ENCODE measurements around the gene STK17B. TPM values are rescaled to one million over a fixed set of nuclear protein-coding genes. Genes with fewer than 3 reads are reported as not detected.

STK17B gene
- total RNA-seq, 2 donors from 2014 or later = 7.9 to 16.9 TPM

- H3K27me3 ChIP-seq = no peaks in the 10 kb centered on the region
These were observed 34.1 kb downstream of the STK17B start for GRCh38 chr2:196137271-196137670.

DNA sequence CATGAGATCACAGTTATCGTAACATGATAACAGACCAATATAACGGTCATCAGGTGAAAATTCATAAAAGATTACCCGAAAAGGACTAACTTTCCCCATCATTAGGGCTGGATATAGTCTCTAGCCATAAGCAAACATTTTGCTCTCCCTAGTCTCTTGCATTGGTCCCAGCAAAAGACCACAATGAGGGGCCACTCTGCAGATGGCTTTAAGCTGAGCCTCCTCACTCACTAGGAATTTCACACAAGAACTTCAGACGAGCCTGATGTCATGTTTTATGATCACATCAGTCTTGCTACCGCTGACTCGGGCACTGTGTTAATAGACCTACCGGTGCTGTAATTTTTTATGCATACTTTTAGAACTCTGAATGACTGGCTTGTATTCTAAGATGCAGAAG lies 35.2 kb downstream of the STK17B start:
- peaks cover 0 to 24% (median 0%) of the 10 kb centered on the region in 3 donors for H3K9me3 ChIP-seq
- no peak overlapping the region for H3K4me3 ChIP-seq
- TF ChIP-seq, protein P1, sequence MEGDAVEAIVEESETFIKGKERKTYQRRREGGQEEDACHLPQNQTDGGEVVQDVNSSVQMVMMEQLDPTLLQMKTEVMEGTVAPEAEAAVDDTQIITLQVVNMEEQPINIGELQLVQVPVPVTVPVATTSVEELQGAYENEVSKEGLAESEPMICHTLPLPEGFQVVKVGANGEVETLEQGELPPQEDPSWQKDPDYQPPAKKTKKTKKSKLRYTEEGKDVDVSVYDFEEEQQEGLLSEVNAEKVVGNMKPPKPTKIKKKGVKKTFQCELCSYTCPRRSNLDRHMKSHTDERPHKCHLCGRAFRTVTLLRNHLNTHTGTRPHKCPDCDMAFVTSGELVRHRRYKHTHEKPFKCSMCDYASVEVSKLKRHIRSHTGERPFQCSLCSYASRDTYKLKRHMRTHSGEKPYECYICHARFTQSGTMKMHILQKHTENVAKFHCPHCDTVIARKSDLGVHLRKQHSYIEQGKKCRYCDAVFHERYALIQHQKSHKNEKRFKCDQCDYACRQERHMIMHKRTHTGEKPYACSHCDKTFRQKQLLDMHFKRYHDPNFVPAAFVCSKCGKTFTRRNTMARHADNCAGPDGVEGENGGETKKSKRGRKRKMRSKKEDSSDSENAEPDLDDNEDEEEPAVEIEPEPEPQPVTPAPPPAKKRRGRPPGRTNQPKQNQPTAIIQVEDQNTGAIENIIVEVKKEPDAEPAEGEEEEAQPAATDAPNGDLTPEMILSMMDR (IDR thresholded peaks at IDR 0.05) = no peak
- no peak for TF ChIP-seq POLR2A (IDR thresholded peaks at IDR 0.05)
- intact Hi-C loops (cut with DNase I) = no loop called here
- ATAC-seq (no peak), DNase-seq (no peak)
- H3K36me3 ChIP-seq (replicated peaks in 1 of 2; ENCODE audit: insufficient read depth in 1 of 2, low read depth in 2 of 2) = peaks cover 4 to 30% of the 10 kb centered on the region in 2 donors
- WGBS, 2 donors = 90 to 92% methylated on average over 7 of the region's 7 CpGs
- no peak overlapping the region for H3K27ac ChIP-seq
- H3K4me1 ChIP-seq = no peaks in the 10 kb centered on the region
- no peaks in the 10 kb centered on the region for H3K27me3 ChIP-seq

More at GRCh38 chr2:196137271-196137670, 34.1 kb downstream of the STK17B start:
- TF ChIP-seq POLR2A (IDR thresholded peaks at IDR 0.05) = no peak
- TF ChIP-seq, protein P1 (IDR thresholded peaks at IDR 0.05) = no peak
- Histone ChIP-seq H3K4me3 (no peak overlapping the region), H3K27ac (no peak overlapping the region), H3K36me3 (replicated peaks in 1 of 2; ENCODE audit: insufficient read depth in 1 of 2, low read depth in 2 of 2) (peaks cover 4 to 30% of the 10 kb centered on the region in 2 donors), H3K4me1 (no peaks in the 10 kb centered on the region), H3K9me3 (peaks cover 0 to 13% (median 0%) of the 10 kb centered on the region in 3 donors)
- WGBS, 2 donors = 96% methylated on average over 2 of the region's 2 CpGs
- intact Hi-C loops (cut with DNase I) = no loop called here
- no peak for ATAC-seq
- DNase-seq = no peak

- Histone ChIP-seq H3K27ac (no peak overlapping the region), H3K27me3 (no peaks in the 10 kb centered on the region), H3K9me3 (peaks cover 0 to 44% (median 0%) of the 10 kb centered on the region in 3 donors), H3K4me1 (no peaks in the 10 kb centered on the region), H3K36me3 (replicated peaks in 1 of 2; ENCODE audit: insufficient read depth in 1 of 2, low read depth in 2 of 2) (peaks cover 0 to 7% of the 10 kb centered on the region in 2 donors), H3K4me3 (no peak overlapping the region)
- intact Hi-C loops (cut with DNase I) = no loop called here
- DNase-seq (peak in 1 of 4 donors; percentile 20), ATAC-seq (no peak)
- TF ChIP-seq POLR2A (IDR thresholded peaks at IDR 0.05) = no peak
- TF ChIP-seq, protein P1 (IDR thresholded peaks at IDR 0.05) = no peak
- WGBS, 2 donors = 83 to 87% methylated on average over 5 of the region's 5 CpGs
These were observed 39.1 kb downstream of the STK17B start for GRCh38 chr2:196131949-196132925.

DNA sequence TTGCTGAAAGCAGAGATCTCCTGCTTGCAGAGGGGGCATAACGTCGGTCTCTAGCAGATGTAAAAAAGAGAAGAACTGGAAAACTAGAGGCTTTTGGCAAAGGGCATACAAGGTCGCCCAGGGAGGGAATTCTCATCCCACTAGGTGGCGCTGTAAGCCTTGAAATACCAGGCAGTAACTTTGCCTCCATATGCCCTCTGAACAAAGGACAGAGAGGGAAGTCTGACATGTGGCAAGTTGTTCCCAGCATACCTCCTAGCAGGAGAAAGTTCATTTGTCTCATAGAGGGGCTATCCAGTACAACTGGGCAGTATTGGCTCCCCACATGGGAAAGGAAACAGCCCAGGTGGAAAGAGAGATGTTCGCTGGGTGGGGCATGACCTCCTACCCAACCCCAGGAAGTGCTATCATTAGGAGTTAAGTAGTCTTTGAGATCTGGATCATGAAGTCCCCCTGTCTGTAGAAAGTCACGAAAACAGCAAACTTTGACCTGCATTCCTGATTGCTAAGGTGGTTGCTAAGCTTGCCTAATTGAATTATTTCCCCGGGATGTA lies 39.9 kb downstream of the STK17B start:
- Histone ChIP-seq H3K27me3 (no peaks in the 10 kb centered on the region), H3K4me1 (no peaks in the 10 kb centered on the region), H3K27ac (no peak overlapping the region), H3K9me3 (peaks cover 0 to 44% (median 0%) of the 10 kb centered on the region in 3 donors), H3K4me3 (no peak overlapping the region), H3K36me3 (replicated peaks in 1 of 2; ENCODE audit: insufficient read depth in 1 of 2, low read depth in 2 of 2) (peaks cover 0 to 4% of the 10 kb centered on the region in 2 donors)
- no peak for TF ChIP-seq POLR2A (IDR thresholded peaks at IDR 0.05)
- TF ChIP-seq, protein P1 (IDR thresholded peaks at IDR 0.05) = peak in 1 of 7 experiments; percentile 32
- 68 to 70% methylated on average over 7 of the region's 7 CpGs for WGBS, 2 donors
- no peak for ATAC-seq
- intact Hi-C loops (cut with DNase I) = no loop called here
- peak in 1 of 4 donors; percentile 59 for DNase-seq
